HG03039 (cell line): ENCODE data around the gene CD93.

Experiments used
- ATAC-seq: cut with Tn5 transposase; IDR thresholded peaks from one replicate; pipeline ENCODE4 v1.9.1; 2021; ENCODE audit warnings: mild to moderate bottlenecking, moderate library complexity; ENCODE audit not compliant: unreplicated experiment

Gene CD93

DNA sequence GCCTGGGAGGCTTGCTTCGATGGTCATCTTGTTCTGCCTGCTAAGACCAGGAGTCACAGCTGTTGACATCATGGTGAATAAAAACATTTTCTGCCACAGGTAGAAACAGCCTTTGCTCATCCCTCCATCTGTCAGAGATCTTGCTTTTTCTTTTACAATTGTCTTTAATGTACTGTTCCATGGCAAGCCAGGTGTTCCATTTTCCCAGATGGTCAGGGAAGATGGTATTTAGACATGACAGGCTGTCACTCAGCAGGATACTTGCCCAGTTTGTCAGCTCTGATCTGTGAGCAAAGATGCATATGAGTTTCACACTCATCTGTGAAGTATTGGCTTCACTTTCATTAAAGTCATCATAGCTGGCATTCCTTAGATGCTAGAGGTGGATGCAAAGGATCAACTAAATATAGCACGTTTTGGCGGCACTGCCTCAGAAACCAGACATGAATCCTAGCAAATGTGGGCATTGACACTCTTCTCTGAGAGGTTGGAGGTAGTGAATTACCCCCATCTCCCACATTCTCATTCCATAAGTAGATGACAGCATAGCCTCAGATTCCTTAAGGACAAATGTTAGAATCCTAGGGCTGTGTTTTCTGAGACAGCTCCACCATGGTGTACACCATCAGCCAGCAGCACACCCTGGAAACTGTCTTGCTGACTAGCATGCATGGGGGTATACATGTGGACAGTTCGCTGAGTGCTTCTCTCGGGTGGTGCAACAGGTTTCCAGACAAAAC is 46.8 kb downstream of the CD93 start:
- no peak for ATAC-seq

DNA sequence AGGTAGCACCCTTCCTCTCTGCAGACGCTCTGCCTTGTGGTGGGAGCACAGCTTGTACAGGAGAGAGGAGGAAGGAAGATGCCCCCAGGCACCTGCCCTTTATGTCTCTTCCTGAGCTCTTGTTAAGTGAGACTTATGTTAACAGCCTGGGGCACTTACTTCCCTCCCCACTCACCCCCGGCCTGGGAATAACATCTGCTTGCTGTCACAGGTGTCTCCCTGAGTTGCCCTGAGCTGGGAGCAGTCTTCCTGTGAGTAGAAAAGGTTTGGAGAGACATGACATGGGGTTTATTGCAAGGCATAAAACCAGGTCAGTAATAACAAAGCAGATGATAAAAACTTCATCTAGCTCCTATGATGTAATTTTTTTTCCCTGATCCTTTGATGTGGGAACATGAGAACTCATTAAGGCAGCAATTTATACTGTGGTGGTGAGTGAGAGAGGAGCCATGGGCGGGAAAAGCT is 49.1 kb downstream of the CD93 start:
- ATAC-seq = no peak

DNA sequence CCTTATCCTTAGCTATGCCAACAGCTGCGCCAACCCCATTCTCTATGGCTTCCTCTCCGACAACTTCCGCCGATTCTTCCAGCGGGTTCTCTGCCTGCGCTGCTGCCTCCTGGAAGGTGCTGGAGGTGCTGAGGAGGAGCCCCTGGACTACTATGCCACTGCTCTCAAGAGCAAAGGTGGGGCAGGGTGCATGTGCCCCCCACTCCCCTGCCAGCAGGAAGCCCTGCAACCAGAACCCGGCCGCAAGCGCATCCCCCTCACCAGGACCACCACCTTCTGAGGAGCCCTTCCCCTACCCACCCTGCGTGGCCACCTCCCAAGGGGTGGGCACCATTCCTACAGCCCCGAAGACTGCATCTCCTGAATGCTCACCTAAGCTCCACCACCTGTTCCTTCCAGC is 49.8 kb downstream of the CD93 start:
- ATAC-seq = no peak

DNA sequence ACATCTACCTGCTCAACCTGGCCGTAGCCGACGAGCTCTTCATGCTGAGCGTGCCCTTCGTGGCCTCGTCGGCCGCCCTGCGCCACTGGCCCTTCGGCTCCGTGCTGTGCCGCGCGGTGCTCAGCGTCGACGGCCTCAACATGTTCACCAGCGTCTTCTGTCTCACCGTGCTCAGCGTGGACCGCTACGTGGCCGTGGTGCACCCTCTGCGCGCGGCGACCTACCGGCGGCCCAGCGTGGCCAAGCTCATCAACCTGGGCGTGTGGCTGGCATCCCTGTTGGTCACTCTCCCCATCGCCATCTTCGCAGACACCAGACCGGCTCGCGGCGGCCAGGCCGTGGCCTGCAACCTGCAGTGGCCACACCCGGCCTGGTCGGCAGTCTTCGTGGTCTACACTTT is 50.4 kb downstream of the CD93 start:
- ATAC-seq = no peak

DNA sequence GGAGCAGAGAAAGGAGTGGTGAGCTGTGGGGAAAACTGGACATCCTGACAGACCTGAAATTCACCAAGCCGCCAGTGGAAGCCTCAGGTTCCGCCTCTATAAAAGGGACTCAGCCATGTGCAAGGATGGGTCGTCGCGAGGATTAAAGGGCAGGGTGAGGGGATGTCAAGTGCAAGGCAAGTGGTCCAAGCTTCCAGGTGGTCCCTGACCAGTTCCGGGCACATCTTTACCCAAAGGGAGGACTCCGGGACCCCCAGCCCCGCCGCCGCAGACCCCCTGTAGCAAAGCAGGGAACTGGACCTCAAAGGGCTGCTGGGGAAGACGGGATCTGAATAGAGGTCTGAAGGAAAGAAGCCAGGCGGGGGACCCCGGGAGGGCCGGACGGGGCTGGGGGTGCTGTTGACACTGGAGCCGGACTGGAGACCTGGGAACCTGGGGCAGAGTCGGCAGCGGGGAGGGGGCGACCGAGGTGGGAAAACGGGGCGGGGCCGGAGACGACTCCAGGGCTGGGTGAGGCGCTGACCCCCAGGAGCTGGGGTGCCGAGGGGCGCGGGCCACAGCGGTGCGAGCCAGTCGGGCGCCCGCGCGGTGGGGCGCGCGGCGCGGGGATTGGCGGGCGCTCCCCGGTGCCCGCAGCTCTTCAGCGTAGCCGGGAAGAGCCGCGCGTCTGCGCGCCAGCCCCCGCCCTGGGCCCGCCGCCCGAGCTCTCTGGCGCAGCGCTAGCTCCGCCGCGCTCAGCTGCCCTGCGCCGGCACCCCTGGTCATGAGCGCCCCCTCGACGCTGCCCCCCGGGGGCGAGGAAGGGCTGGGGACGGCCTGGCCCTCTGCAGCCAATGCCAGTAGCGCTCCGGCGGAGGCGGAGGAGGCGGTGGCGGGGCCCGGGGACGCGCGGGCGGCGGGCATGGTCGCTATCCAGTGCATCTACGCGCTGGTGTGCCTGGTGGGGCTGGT is 51.1 kb downstream of the CD93 start, which contains the start of gene SSTR4:
Gene SSTR4 (plus strand): TSS at position 592 of the 951 bp plus-strand sequence. CDS start 172 bp downstream, at position 764.
- ATAC-seq = no peak

DNA sequence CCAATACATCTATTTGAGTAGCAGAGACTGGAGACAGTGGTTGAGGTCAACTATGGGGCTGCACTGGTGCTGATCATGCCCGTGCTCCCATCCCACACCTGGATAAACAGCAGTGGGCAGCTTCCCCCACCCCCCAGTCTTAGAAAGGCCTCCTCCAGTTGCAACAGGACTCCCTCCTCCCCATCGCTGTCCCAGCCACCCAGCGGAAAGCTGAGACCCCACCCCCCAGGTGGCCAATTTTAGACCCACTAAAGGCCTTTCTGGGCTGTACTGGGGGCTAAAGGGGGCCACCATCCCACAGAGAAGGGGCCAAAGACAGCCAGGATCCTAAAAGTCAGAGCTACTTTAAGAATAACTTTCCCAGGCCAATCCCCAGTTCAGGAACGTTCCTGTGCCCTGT is 52.2 kb downstream of the CD93 start:
- no peak for ATAC-seq

DNA sequence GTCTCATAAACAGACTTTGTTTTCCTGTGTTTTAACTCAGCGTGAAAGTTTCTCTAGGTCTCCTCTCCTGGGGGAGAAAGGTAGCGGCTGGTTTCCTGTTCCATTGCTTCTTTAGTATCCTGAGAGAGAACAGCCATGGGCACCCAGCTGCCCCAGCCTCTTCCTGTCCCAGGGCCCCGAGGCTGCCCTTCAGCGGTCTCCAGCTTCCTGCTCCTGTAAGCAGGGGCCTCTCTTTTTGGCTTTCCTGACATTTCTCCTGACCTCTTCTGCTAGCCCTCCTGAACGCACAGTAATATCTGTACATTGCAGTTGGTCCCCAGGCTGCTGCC is 53.4 kb downstream of the CD93 start:
- no peak for ATAC-seq

DNA sequence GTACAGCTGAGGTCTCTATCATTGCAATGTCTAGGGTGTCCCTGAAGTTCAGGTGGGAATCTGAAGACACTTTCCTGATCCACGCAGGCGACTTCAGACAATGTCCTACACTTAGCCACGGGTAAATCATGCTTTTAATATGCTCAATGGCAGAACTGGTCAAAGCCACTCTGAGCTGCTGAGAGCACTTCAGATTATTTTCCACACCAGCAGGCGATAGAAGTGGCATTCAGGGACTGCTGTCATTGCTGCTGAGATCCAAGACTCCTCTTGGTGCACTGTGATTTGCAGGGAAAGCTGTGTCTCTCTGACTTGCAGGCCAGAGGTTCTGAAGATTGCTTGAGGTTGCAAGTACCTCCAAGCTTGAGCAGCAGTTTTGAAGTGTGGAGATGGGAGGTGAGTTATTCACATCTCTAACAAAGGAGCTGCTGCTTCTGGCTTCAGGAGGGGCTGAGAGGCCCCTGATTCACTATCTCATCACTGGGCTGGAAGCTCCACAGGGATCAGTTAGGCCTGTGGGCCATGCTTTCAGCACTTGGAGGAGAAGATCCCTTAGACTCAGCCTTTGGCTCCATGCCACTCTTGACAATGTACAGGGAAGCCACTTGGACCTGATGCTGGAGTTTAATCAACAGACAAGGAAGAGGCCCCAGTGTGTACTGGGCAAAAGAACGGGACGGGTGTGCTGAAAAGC is 53.9 kb downstream of the CD93 start:
- no peak for ATAC-seq

DNA sequence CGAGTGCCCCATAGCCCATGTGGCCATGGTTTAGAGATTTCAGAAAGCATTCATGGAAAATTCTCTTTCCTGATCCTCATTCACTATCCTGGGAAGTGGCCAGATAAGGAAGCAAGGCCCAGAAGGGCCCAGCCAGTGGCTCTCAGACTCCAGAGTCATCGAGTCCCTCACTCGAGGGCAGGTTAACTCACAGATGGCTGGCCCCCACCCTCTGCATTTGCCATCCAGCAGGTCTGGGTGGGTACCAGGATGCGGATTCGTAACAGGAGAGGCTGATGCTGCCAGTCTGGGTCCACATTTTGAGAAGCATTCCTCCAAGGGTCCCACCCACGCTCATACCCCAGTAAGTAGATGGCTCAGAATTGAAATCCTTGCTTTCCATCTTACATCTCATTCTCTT is 54.8 kb downstream of the CD93 start:
- ATAC-seq = no peak
